Stimulated activated naive CD4-positive, alpha-beta T cell treated with Interleukin-2 at 50 U/mL for 16 hours (primary cell): ENCODE measurements around the gene NPLOC4.
"Not testable (repeated sequence)": the region's sequence is repeated elsewhere in the genome, so short reads cannot be mapped to it uniquely, and the experiment has no call there.

Experiments used
- DNase-seq: peaks from one replicate; lab custom pipeline; 2025; lab: John Stamatoyannopoulos, UW

The NPLOC4 gene

DNA sequence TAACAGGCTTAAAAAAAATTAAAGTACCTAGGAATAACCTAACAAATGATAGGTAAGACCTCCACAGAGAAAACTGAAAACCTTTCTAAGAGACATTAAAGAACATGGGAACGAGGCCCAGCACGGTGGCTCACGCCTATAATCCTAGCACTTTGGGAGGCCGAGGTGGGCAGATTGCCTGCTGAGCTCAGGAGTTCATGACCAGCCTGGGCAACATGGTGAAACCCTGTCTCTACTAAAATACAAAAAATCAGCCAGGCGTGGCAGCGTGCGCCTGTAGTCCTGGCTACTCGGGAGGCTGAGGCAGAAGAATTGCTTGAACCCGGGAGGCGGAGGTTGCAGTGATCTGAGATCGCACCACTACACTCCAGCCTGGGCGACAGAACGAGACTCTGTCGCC is 52.1 kb downstream of the NPLOC4 start:
- not testable (repeated sequence) for DNase-seq

GRCh38 chr17:81583589-81584342 is 53.1 kb downstream of the NPLOC4 start:
- no peak for DNase-seq

DNA sequence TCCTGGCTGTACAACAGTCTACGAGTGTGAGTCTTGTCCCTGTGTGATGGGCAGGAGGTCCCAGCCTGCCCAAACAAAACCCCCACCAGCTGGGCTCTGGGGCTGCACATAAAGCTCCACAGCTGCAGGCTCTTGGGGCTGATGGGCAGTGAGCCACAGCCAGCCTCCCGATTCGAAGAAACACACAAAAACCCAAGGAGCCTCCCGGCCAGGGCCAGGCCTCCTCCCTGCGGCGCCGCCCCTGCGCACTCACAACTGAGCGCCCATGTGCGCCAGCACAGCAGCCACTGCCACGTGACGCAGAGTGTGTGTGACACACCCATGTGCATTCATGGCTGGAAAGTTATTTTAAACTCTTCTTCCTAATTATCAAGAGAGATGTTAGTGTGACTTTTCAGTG is 54.2 kb downstream of the NPLOC4 start:
- DNase-seq, result no peak

GRCh38 chr17:81582341-81582740 is 54.6 kb downstream of the NPLOC4 start:
- no peak for DNase-seq

DNA sequence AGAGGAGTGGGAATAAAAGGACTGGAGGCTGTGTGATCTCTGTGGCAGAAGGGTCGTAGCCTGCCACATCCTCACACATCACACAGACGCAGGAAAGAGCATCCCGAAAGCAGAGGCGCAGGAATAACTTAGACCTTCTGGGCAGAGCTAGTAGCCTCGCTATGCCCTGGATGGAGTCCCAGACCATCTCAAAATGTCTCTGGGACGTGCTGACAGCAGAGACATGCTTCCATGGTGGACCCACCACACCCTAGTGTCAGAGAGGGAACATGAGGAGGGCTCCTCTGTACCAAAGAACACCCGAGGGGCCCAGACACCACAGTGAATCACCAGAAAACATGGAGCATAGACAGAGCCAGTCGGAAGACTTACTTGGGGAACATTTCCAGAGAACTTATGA is 55.2 kb downstream of the NPLOC4 start:
- DNase-seq, result no peak

GRCh38 chr17:81580481-81580880 is 56.4 kb downstream of the NPLOC4 start:
- DNase-seq, result no peak

DNA sequence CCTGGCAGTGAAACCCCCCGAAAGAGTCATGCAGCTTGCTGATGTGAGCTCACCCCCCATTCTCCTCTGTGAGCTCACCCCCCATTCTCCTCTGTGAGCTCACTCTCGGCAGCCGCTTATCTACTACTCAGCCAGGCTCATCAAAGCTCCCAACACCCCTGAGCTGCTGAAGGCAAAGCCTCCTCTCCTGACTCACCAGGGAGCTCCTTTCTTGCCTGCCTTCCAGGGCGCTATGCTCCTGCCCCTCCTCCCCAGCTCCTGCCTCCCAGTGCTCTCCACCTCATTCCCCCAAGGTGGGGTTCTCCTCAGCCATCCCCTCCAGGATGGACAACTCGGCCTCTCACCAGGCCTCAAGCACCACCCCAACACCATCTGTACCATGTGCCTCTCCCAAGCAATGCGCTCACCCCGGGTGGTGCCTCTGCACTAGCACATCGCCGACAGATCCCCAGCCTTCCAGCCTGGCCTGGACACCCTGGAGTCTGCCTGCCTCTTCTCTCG is 57.0 kb downstream of the NPLOC4 start:
- no peak for DNase-seq

- no peak for DNase-seq
These were observed 57.6 kb downstream of the NPLOC4 start for GRCh38 chr17:81579298-81579697.

GRCh38 chr17:81578561-81579225 is 58.2 kb downstream of the NPLOC4 start:
- peak; percentile 10 for DNase-seq

GRCh38 chr17:81578038-81578441 is 58.9 kb downstream of the NPLOC4 start:
- DNase-seq, result no peak

- DNase-seq, result no peak
These were observed 59.5 kb downstream of the NPLOC4 start for GRCh38 chr17:81577278-81578000.

DNA sequence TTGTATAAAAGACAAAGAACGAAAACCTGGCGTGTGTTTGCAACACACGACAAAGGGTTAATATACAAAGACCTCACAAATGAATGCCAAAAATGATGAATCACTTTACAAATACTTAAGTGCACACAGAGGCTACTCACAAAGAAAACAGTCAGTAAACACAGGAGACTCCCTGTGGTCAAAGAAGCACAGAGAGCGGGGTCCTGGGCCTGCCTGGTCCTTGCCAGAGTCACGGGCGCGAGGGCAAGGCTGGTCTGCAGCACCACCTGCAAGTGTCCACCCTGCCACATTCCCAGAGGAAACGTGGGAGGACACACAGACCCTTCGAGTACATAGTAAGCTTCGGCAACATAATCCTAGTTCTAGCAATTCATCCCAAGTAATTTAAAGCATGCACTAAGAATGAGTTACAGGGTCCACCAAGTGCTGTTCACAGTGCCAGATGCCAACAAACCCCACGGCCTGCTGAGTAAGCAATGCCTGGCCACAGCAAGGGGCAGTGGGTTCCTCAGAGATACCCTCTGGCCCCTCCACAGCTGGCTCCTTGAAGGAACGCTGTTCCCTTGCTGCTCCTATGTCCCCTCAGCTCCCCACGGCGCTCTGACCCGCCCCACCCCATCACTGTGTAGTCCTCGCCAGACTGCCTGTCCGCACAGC is 60.2 kb downstream of the NPLOC4 start:
- no peak for DNase-seq

DNA sequence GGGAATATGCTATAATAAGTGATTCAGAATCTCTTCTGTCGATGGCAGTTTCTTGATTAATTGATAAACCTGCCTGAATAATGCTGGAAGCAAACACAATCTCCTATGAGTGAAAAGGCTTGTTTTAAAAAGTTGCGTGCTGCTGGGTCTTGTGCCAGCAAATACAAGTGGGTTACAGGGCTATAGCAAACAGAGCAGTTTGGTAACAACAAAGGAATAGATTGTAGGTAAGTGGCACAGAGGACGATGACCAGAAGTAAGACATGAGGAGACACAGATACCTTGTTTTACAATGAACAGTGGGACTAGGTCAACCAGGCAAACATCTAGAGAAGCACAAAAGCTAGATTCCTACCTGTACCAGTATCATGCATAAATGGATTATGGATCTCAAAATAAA is 61.1 kb downstream of the NPLOC4 start:
- DNase-seq, result no peak

- no peak for DNase-seq
These were observed 62.3 kb downstream of the NPLOC4 start for GRCh38 chr17:81574643-81574956.

DNA sequence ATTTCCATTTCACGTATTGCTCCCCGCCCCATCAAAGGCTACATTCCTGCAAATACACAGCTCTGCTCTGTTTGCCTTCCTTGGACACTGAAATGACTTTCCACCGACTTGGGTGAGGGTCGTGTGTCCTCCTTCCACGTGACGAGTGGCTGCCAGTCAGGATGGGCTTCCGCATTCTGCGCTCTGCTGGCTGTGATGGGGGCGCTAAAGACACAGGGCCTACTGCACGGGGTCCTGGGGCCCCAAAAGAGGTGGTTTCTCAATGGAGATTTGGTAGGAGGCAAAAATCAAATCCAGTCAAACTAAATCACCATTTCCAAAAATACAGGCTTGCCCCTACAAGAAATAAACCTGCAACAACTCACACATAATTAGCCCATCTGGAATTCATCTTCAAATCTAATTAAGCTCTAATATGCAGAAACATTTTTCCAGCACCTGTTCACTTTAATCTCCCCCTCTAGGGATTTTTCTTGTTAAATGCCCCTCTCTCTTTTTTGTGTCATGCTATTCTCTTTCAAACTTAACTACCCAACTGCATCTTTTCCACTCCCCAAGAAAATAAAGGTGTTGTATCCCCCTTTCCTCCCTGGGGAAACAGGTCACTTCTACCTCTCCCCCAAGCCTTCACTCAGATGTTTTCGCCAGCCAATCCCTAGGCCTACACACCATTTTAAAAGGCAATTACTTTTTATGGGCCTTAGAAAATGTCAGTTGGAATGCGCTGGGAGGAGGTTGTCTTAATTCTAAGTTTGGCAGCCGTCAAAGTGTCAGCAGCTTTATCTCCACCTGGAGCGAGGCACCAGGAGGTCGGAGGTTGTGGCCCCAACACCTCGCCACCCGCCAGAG is 62.9 kb downstream of the NPLOC4 start:
- DNase-seq, result no peak

- DNase-seq, result no peak
These were observed 64.2 kb downstream of the NPLOC4 start for GRCh38 chr17:81572563-81573168.

DNA sequence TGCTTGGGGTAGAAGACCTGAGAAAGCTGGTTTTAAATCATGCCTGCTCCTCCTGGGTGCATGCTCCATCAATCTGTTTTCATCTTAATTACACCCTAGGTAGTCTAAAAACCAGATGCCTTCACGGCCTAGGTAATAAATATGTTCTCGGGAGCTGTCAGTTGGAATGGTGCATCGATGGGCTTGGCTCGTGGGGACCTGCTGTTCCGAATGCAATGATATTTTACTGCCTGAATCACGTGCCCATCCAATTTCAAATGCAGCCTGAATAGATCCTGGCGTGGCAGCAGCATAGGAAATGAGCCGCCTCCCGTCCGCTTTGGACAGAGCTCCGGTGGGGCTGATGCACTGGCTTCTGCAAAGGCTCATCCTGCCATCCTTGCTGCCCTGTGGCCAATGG is 65.9 kb downstream of the NPLOC4 start:
- DNase-seq, result no peak

- no peak for DNase-seq
These were observed 66.9 kb downstream of the NPLOC4 start for GRCh38 chr17:81569986-81570514.

DNA sequence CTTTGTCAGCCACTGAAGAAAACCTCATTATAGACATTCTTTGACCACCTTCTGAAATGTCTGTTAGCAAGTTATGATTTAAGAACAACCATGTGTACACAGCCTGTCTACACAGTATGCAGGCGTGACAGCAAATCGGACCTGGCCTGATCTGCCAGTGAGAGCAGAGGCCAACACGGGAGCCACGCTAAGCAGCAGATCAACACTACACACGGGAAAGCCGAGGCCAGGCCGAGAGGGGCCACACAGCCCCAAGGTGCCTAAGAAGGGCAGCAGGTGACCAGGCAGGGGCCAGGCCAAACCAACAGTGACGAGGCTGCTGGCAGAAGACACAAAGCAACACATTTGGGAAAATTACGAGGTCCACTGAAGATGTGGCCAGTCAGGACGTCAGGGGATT is 68.5 kb downstream of the NPLOC4 start:
- DNase-seq, result no peak

DNA sequence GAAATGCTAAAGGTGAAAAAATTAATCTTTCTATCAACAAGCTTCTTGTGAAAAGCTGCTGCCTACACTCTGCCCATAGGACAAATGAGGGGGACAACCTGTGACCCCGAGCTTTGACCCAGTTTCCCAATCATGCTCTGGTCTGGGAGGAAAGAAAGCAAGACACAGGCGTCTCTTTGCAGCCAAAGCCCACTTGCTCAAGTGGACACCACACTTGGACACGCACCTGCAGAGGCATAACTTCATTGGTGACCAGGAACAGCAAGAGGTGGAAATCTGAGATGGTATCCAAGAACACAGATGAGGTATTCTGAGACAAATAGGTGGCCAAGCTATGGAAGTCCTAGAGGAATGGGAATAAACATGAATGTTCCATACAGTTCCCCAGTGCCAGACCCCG is 69.7 kb downstream of the NPLOC4 start:
- no peak for DNase-seq
